Tongue (tissue), 2 donors: ENCODE measurements around the gene PSRC1. TPM values are rescaled to one million over a fixed set of nuclear protein-coding genes. Genes with fewer than 3 reads are reported as not detected.
"Not testable (repeated sequence)": the region's sequence is repeated elsewhere in the genome, so short reads cannot be mapped to it uniquely, and the experiment has no call there.

Experiments
- DNase-seq: peaks from one replicate; pipeline ENCODE4 v3.0.0-alpha.2; 2015
- total RNA-seq: library from RNA; depleted of rRNA; stranded (reverse); fragments of >200 nt; gene quantifications from one replicate; pipeline ENCODE4 v1.2.3, GENCODE V29; 2014

The PSRC1 gene
- total RNA-seq, 1 donor from 2014 or later = 5.4 TPM

- no peak for DNase-seq
These were observed 12.9 kb upstream of the PSRC1 start for GRCh38 chr1:109295712-109296415.

- no peak for DNase-seq
These were observed 11.5 kb upstream of the PSRC1 start for GRCh38 chr1:109294481-109294880.

GRCh38 chr1:109293026-109293425 lies 10.1 kb upstream of the PSRC1 start:
- no peak for DNase-seq

GRCh38 chr1:109292364-109292763 lies 9.4 kb upstream of the PSRC1 start:
- DNase-seq = no peak

- DNase-seq = no peak
These were observed 8.1 kb upstream of the PSRC1 start for GRCh38 chr1:109290998-109291397.

- no peak for DNase-seq
These were observed 7.2 kb upstream of the PSRC1 start for GRCh38 chr1:109290137-109290536.

- DNase-seq = not testable (repeated sequence)
These were observed 3.8 kb upstream of the PSRC1 start for GRCh38 chr1:109286762-109287161.

- no peak for DNase-seq
These were observed 1.0 kb upstream of the PSRC1 start for GRCh38 chr1:109283748-109284600.

- DNase-seq = no peak
These were observed 421 bp downstream of the PSRC1 start for GRCh38 chr1:109282497-109282951.

- DNase-seq = no peak
These were observed 1.1 kb downstream of the PSRC1 start for GRCh38 chr1:109281680-109282496.

- DNase-seq = no peak
These were observed 2.1 kb downstream of the PSRC1 start for GRCh38 chr1:109280862-109281261.

GRCh38 chr1:109279615-109280278 lies 3.2 kb downstream of the PSRC1 start:
- no peak for DNase-seq

- peak; percentile 82 for DNase-seq
These were observed 5.3 kb downstream of the PSRC1 start for GRCh38 chr1:109277434-109278204.

GRCh38 chr1:109275706-109276345 lies 7.1 kb downstream of the PSRC1 start:
- DNase-seq = no peak

- DNase-seq = peak; percentile 38
These were observed 8.1 kb downstream of the PSRC1 start for GRCh38 chr1:109274533-109275476.

- no peak for DNase-seq
These were observed 9.2 kb downstream of the PSRC1 start for GRCh38 chr1:109273570-109274288.

- no peak for DNase-seq
These were observed 10.0 kb downstream of the PSRC1 start for GRCh38 chr1:109272831-109273547.
